HTERT RPE-1 (cell line): ENCODE data around the gene HSF2BP.
"Not testable (repeated sequence)": the region's sequence is repeated elsewhere in the genome, so short reads cannot be mapped to it uniquely, and the experiment has no call there.

Source experiments
- in situ Hi-C: fragments of 300-500 bp; cut with MboI; formaldehyde crosslinking; loops from 4 replicates; pipeline ENCODE4 v1.14.3; 2020; ENCODE audit warnings: low sequenced_read_pairs

Gene HSF2BP

GRCh38 chr21:43622796-43623195 is 36.5 kb downstream of the HSF2BP start:
- in situ Hi-C loops, result no loop called here

DNA sequence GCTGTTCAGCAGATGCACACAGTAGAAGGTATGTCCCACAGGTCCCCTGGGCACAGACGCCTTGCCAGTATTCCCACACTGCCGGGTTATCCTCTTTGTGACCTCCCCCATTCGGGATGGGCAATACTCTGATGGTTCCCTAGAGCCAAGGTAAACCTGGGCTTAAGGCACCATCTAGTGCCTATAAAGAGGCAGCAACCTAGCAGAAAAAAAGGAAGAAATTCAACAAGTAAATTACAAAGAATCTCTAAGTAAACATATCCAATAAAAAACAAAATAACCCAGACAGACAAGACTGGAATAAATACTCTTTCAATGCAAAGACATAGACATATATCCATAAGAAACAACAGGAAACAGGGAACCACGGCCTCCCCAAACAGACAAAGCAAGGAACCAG is 39.4 kb downstream of the HSF2BP start:
- in situ Hi-C loops, result no loop called here

- in situ Hi-C loops, result no loop called here
These were observed 39.9 kb downstream of the HSF2BP start for GRCh38 chr21:43619344-43619743.

GRCh38 chr21:43618940-43619339 is 40.3 kb downstream of the HSF2BP start:
- in situ Hi-C loops, result no loop called here

DNA sequence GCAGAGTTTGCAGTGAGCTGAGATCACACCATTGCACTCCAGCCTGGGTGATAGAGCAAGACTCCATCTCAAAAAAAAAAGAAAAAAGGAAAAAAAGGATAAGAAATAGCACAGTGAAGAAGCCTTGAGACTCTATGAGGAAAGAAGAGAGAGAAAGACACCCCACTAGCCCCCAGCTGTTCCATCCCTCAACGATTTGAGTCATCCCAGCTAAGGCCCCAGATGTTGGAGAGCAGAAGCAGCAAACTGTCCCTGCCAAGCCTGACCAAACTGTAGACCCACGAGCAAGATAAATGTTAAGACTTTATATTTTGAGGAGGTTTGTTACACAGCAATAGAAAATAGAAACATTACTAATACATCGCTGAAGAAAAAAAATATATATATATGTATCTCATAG is 42.4 kb downstream of the HSF2BP start:
- in situ Hi-C loops, result not testable (repeated sequence)

GRCh38 chr21:43614839-43615238 is 44.4 kb downstream of the HSF2BP start:
- in situ Hi-C loops, result no loop called here

- in situ Hi-C loops, result no loop called here
These were observed 45.3 kb downstream of the HSF2BP start for GRCh38 chr21:43613755-43614638.

DNA sequence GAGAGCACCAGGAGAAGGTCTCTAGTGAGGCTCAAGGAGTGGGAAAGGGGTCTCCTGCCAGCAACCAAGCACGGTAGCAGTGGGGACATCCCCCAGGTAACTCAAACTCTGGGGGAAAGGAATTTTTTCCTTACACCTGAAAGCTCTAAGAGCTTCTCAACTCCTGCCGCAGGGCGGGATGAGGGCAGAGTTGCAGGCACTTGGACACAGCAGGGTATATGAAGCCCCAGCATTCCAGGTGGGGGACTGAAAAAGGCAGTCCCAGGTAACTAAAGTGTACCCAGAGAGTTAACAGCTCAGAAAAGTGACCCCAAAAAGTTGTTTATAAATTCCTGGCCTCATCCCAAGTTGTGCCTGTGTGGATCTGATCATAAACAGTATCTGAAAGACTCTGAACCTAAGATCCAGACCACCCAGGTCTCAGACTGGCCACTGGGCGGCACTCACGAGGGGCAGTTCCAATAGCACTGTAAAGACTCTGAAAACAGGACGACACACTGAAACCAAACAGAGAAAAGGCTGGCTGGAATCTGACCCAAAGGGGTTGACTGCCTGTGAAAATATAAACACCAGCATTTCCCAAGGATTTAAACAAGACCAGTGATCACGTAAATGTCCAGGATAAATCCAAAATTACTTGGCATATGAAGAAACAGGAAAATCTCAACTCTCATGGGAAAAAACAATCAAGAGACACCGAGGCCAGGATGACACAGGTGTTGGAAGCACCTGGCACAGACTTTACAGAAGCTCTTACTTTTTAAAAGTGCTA is 47.5 kb downstream of the HSF2BP start:
- in situ Hi-C loops, result no loop called here

GRCh38 chr21:43609501-43610340 is 49.6 kb downstream of the HSF2BP start:
- in situ Hi-C loops, result no loop called here

DNA sequence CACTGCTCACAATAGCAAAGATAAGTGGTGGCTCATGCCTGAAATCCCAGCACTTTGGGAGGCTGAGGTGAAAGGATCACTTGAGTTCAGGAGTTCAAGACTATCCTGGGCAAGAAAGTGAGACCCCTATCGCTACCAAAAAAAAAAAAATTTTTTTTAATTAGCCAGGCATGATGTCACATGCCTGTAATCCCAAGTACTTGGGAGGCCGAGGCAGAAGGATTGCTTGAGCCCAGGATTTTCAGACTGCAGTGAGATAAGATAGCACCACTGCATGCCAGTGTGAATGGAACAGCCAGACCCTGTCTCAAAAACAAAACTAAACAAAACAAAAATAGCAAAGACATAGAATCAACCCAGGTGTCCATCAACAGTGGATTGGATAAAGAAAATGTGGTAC is 50.6 kb downstream of the HSF2BP start:
- in situ Hi-C loops, result no loop called here

DNA sequence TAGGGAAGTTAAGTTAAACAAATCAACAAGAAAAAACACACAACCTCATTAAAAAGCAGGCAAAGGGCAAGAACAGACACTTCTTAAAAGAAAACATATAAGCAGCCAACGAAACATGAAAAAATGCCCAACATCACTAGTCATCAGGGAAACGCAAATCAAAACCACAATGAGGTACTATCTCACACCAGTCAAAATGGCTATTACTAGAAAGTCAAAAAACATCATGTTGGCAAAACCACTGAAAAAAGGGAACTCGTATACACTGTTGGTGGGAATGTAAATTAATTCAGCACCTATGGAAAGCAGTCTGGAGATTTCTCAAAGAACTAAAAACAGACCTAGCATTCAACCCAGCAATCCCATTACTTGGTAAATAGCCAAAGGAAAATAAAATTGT is 51.1 kb downstream of the HSF2BP start:
- in situ Hi-C loops, result no loop called here

GRCh38 chr21:43605320-43606215 is 53.7 kb downstream of the HSF2BP start:
- in situ Hi-C loops, result no loop called here

GRCh38 chr21:43604505-43605204 is 54.6 kb downstream of the HSF2BP start:
- in situ Hi-C loops, result no loop called here

DNA sequence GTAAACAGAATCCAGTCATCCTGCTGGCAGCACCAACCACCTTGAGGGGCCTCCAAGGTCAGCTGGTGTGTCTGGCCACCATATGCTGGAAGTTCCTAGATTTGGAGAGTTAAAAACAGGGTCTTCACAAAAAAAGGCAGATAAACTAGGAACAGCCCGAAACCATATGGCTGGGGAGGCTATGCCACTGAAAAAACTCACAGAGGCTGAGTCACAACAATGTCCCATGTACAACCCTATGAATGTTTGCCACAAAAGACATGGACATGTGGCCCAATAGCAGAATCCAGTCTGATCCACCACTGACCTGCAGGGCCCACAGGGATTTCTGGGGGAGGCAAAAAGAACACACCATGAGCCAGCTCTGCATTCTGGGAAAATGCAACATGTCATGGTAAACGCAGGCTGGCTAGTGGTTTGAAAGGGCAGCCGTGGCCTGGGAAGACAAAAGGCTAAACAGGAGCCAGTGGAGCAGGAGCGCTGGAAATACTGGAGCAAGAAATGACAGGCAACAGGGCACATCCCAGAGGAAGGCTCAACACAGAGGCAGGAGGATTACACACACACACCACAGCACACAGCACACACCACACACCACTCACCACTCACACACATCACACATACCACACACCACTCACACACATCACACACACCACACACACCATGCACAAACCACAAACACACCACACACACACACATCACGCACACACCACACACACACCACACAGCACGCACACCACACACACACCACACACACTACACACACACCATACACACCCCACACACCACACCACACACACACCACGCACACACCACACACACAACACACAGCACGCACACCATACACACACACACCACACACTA is 55.4 kb downstream of the HSF2BP start:
- in situ Hi-C loops, result no loop called here

- in situ Hi-C loops, result no loop called here
These were observed 56.1 kb downstream of the HSF2BP start for GRCh38 chr21:43603233-43603626.

- in situ Hi-C loops, result no loop called here
These were observed 56.7 kb downstream of the HSF2BP start for GRCh38 chr21:43602266-43603232.

DNA sequence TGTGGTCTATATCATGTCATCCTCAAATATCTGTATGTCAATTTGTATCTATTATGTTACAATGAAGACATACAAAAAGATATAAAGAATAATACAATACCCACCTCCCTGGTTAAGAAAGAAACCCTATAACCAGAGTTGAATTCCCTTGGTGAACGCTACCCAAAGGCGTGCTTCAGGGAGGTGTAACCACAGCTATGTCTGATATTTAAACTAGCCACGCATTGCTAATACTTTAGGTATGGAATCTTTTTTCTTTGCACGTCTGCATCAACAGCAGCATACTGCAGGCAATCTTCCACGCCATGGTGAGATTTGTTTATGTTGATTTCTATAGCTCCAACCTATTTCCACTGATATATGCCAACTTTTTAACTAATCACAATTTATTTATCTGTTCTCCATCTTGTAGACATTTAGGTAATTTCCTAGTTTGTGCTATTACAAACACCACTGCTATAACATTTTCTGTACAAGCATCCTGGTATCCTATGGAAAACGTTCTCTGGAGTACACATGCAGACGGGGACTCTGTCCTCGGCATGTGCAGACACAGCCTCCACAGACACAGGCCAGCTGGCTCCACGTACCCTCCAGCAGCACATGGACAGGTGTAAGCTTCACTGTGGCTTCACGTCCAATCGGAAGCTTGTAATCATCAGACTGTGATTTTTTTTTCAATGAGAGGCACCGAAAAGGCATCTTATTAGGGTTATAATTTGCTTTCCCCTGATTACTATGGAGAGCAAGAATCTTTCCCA is 58.5 kb downstream of the HSF2BP start:
- in situ Hi-C loops, result no loop called here
